GM12891 (cell line): Measurements from ENCODE around the gene ABTB2.

Source experiments
- DNase-seq: peaks from one replicate; pipeline ENCODE4 v3.0.0; 2011; ENCODE audit warnings: low spot score; ENCODE audit not compliant: insufficient read length
- FAIRE-seq: peaks from 2 replicates; lab custom pipeline; 2011; peaks lifted over from hg19 to GRCh38; lab: Jason Lieb, UNC
- PAX5 ChIP-seq: IDR thresholded peaks from 2 replicates; pipeline ENCODE4 v1.6.1; 2011; ENCODE audit warnings: low read length, moderate library complexity, mild to moderate bottlenecking; ENCODE audit not compliant: insufficient read depth, severe bottlenecking
- POLR2A ChIP-seq: IDR thresholded peaks from 2 replicates; pipeline ENCODE4 v1.6.1; 2011; ENCODE audit warnings: low read depth, low read length, control low read depth
- POLR2AphosphoS5 ChIP-seq: IDR thresholded peaks from 2 replicates; pipeline ENCODE4 v1.6.1; 2011; ENCODE audit warnings: low read depth, low read length, control low read depth
- POU2F2 ChIP-seq: IDR thresholded peaks from 2 replicates; pipeline ENCODE4 v1.6.1; 2011; ENCODE audit warnings: low read depth, mild to moderate bottlenecking, control low read depth, low read length, moderate library complexity
- SPI1 ChIP-seq: IDR thresholded peaks from 2 replicates; pipeline ENCODE4 v1.6.1; 2011; ENCODE audit warnings: low read depth, low read length, control low read depth
- TAF1 ChIP-seq: IDR thresholded peaks from 2 replicates; pipeline ENCODE4 v1.6.1; 2011; ENCODE audit warnings: low read depth, low read length, control low read depth

Gene ABTB2

DNA sequence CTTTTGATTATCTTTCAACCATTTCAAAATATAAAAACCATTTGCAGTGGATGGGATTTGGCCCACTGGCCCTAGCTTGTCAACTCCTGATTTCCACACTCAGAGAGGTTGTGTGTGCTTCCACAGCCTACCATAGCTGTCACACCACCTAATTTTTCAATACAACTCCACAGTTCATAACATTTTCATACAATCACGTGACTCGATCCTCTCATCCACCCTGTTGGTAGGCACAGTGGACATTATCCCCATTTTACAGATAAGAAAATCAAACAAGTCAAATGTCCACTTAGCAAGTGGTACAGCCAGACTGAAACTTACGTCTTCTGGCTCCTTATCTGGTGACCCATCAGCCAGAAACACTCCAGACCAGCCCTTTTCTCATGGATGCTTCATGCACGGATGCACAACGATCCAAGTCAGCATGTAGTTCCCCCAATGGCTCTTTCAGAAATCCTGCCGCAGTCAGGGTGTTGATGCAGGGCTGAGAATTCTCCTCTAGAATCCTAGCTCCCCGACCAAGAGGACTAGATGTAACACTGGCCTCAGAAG, 88.0 kb downstream of the ABTB2 start:
- DNase-seq (no peak), FAIRE-seq (no peak)
- TF ChIP-seq TAF1: no peak
- TF ChIP-seq POLR2A: no peak
- no peak for TF ChIP-seq PAX5
- TF ChIP-seq SPI1: no peak
- no peak for TF ChIP-seq POU2F2
- TF ChIP-seq POLR2AphosphoS5: no peak

DNA sequence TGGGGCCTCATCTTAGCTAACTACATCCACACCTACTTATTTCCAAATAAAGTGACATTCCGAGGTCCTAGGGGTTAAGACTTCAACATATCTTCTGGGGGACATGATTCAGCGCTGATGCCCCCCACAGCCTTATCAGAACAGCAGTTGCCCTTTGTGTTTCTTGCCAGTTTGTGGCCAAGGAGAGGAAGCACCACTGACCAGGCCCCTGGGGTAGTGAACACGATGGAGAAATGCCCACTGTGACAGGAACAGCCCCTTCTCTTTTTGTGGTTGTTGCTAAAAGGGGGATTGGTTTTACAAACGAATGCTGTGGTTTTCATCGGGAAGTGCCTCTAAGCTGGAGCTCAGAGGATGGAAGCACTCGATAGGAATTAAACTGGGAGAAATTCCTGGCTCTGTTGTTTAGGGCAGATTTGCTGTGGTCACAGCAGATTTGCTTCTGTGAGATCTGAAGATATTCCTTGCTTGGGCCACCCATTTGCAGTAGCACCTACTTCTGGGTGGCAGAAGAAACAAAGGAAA, 88.8 kb downstream of the ABTB2 start:
- TF ChIP-seq TAF1: no peak
- TF ChIP-seq POLR2A: no peak
- TF ChIP-seq PAX5: no peak
- no peak for TF ChIP-seq POU2F2
- TF ChIP-seq SPI1: no peak
- TF ChIP-seq POLR2AphosphoS5: no peak
- FAIRE-seq (no peak), DNase-seq (no peak)

DNA sequence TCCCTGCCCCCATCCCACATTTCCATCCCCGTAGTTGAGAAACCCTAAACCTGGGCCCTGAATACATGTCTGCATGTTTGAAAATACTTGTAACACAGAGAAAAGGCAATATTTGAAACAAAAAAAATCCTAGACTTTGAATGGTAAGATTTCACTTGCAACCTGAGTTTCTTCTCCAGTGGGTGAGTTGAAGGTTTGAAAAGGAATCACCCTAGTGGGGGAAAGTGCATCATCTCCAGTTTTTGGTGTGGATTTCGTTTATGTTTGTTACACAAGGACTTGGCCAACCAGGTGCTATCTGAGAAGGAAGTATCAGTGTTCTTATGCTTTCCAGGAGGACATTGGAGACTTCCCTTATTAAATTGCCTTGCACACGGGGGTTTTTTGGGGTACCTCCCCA, 90.4 kb downstream of the ABTB2 start:
- TF ChIP-seq POLR2AphosphoS5: no peak
- no peak for TF ChIP-seq POLR2A
- TF ChIP-seq SPI1: no peak
- no peak for TF ChIP-seq TAF1
- TF ChIP-seq POU2F2: no peak
- TF ChIP-seq PAX5: no peak
- DNase-seq: no peak
- FAIRE-seq: no peak

DNA sequence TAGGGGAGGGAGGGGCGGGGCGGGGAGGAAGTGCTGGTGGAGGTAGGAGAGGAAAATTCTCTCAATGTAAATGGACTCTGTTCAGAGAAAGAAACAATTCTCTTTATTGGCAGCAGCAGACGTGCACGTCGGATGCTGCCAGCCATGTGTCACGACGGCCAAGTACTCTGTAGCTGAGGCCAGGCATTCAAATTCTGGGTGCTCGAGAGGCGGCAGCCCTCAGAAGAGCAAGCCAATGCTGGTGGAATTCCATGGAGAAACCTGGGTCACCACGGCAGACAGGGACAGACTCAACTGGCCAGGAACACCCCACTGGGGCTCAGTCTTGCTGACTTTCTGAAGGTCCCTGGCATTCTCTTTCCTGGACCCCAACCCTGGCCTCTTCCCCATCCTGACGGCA, 90.8 kb downstream of the ABTB2 start:
- DNase-seq: no peak
- no peak for FAIRE-seq
- no peak for TF ChIP-seq SPI1
- no peak for TF ChIP-seq POLR2A
- no peak for TF ChIP-seq TAF1
- no peak for TF ChIP-seq POU2F2
- TF ChIP-seq PAX5: no peak
- TF ChIP-seq POLR2AphosphoS5: no peak

DNA sequence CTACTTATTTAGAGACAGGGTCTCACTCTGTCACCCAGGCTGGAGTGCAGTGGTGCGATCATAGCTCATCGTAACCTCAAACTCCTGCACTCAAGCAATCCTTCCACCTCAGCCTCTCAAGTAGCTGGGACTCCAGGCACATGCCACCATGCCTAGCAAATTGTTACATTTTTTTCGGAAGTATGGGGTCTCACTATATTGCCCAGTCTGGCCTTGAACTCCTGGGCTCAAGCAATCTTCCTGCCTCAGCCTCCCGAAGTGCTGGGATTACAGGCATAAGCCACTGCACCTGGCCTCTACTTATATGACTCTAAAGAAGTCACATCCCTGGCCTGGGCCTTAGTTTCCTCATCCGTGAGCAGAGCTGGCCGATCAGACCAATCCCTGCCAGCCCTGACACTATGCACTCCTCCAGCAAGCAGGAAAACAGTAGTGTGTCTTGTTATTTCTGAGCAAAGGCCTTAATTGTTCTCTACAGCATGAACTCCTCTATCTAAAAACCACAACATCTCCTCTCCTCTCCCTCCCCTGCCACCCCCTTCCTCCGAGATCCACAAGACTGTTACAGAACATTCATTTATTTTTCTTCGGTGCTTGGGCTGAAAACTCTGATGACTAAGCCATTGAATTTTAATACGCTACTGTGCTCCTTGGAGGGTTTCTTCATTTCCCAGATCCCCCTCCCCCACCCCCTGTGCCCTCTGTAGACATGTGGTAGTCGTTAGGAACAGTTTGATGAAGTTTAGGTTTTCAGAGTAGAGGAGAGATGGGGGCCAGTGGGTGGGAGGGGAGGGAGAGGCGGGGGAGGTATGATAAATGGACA, 91.5 kb downstream of the ABTB2 start:
- no peak for TF ChIP-seq POLR2A
- no peak for TF ChIP-seq TAF1
- TF ChIP-seq SPI1: no peak
- TF ChIP-seq PAX5: no peak
- no peak for TF ChIP-seq POU2F2
- TF ChIP-seq POLR2AphosphoS5: no peak
- no peak for FAIRE-seq
- DNase-seq: no peak

DNA sequence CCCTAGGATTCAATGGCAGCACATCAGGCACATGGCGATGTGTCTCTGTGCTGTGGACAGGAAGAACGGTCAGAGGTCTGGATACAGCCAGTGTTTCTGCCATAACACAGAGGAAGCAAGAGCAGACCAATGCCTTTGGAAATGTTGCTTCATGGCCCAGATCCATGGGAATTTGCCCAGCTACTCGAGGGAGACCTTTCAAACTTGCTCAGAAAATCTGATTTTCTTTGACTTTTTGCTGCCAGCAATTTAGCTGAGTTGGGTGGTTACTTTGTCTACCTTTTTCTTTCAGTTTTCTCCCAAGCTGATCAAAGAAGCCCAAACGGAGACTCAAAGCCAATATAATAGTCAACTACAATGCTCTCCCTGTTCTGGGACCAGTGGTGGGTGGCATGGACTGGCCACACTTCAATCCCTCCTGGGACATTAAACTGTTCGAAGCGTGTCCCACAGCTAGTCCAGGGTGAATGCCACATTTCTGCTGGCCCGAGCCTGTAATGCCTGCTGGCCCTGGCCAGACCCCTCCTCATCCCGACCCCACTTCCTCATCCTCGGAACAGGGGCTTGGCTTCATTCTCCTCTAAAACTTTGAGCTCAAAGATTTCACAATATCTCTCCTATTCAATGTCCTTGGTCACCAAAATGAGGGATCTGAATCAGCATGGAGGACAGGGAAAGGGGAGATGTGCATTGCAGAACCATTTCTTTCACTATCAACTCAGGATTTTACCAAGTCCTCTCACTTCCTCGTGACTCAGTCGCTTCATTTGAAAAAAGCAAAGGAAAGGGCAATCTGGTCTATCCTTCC, 93.3 kb downstream of the ABTB2 start:
- FAIRE-seq: no peak
- no peak for TF ChIP-seq SPI1
- no peak for TF ChIP-seq PAX5
- no peak for TF ChIP-seq POU2F2
- no peak for TF ChIP-seq POLR2AphosphoS5
- no peak for TF ChIP-seq POLR2A
- no peak for TF ChIP-seq TAF1

DNA sequence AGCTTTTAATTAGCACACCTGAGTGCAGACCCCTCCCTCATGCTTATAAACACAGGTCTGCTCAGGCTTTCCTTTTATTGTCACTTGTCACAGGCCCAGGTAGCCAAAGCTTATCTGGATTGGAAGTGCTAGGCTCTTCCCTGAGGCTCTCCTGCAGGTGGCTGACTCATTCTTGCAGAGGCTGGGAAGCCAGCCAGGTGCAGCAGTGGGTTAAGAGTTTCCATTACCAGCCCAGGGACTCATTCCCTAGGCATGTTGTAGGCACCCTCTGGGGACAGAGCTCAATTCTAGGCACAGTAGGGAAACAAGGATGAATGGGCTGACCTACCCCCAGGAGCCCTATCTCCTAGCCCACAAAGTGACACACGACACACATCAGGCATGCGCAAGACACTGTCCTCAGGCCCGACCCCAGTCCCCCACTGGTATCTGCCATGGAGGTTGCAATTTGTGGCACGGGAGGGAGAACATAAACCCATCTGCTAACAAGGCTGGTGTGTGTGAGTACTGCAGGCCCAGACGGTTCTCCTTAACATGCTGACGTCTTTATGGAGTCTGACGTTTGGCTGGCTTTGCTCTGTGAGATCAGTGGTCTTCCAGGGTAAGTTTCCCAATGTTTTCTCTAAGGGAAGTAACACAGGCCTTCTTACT, 94.2 kb downstream of the ABTB2 start:
- FAIRE-seq (no peak), DNase-seq (no peak)
- TF ChIP-seq POU2F2 (no peak), POLR2AphosphoS5 (no peak), PAX5 (no peak), TAF1 (no peak), SPI1 (no peak), POLR2A (no peak)

More for the DNA sequence above, 93.3 kb downstream of the ABTB2 start:
- DNase-seq: no peak

DNA sequence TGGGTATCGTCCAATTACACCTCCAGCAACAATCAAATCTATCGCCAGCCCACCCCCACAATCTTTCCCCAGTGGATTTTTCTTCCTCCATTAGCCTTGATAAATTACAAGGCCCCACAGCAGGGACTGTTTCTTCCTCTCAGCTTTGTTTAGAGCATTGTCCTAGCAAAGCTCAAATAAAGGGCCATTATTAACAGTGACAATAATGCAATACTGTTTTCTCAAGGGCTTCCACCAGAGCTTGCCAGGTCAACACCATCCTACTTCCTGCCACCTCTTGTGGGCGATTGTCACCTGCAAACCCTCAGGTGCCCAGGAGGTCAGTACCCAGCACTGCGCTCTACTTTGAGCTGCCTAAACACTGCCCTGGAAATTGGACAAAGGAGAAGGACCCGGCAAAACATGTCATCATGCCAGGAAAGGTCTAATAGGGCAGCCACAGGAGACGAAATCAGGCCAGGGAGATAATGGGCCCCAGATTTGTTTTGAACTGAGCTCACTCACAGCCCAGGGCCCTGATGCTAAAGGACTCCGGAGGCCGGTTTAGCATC, 95.2 kb downstream of the ABTB2 start:
- FAIRE-seq: no peak
- no peak for DNase-seq
- TF ChIP-seq TAF1: no peak
- TF ChIP-seq SPI1: no peak
- no peak for TF ChIP-seq PAX5
- no peak for TF ChIP-seq POLR2AphosphoS5
- TF ChIP-seq POU2F2: no peak
- TF ChIP-seq POLR2A: no peak

DNA sequence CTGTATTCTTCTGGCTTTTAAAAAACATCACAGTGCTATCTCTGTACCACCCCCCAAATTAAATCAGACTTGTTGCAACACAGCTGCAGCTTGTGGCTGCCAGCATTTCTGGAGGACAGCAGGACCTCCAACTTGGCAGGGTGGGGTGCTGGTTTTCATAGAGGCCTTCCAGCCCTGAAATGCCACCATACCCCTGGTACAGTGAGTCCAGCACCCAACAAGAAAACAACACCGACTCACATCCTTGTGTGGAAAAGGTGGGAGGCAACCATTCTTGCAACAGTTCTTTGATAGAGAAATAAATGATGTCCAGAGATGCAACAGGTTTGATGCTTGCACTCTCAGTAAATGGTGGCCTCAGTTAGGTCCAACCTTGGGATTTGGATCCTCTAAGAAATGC, 96.0 kb downstream of the ABTB2 start:
- FAIRE-seq (no peak), DNase-seq (no peak)
- TF ChIP-seq POLR2AphosphoS5: no peak
- no peak for TF ChIP-seq TAF1
- no peak for TF ChIP-seq POU2F2
- TF ChIP-seq SPI1: no peak
- no peak for TF ChIP-seq POLR2A
